ENCODE measurements around the gene TMEM51.

TMEM51 gene

GRCh38 chr1:15264769-15265168 is 111.2 kb downstream of the TMEM51 start:
- H3K4me3 ChIP-seq (ENCODE audit: low read depth, low read length), result no peak overlapping the region
- TF ChIP-seq CTCF (IDR thresholded peaks at IDR 0.05; ENCODE audit: low read depth, low read length), result no peak

Measured in WI38 (cell line).